HG03139 (cell line): ENCODE results near the gene SCNN1A.

Experiments used
- ATAC-seq: cut with Tn5 transposase; IDR thresholded peaks from one replicate; pipeline ENCODE4 v1.9.1; 2021; ENCODE audit not compliant: unreplicated experiment

SCNN1A gene

GRCh38 chr12:6297170-6297569, 78.2 kb downstream of the SCNN1A start:
- ATAC-seq: no peak
